SH-SY5Y (cell line): Measurements from ENCODE around the gene GTF2H4.

Experiments used
- GATA2 ChIP-seq: IDR thresholded peaks from 2 replicates; pipeline ENCODE4 v1.6.1; 2011; ENCODE audit warnings: mild to moderate bottlenecking, low read depth, low read length
- GATA3 ChIP-seq: IDR thresholded peaks from 2 replicates; pipeline ENCODE4 v1.6.1; 2011; ENCODE audit warnings: low read depth, mild to moderate bottlenecking, low read length, moderate library complexity

The GTF2H4 gene

DNA sequence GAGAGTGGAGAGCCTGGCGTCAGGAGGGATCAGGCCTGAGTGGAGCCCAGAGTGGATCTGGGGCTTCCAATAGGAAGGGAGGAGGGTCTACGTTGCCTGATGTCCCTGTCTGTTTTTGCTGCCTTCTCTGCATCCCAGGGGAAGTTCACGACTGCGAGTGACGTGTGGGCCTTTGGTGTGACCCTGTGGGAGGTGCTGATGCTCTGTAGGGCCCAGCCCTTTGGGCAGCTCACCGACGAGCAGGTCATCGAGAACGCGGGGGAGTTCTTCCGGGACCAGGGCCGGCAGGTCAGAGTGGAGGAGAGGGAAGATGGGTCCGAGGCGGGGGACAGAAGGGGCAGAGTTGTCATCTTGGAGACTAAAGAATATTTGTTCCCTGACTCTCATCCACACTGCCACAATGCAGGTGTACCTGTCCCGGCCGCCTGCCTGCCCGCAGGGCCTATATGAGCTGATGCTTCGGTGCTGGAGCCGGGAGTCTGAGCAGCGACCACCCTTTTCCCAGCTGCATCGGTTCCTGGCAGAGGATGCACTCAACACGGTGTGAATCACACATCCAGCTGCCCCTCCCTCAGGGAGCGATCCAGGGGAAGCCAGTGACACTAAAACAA lies 9.2 kb upstream of the GTF2H4 start:
- no peak for TF ChIP-seq GATA2
- no peak for TF ChIP-seq GATA3

DNA sequence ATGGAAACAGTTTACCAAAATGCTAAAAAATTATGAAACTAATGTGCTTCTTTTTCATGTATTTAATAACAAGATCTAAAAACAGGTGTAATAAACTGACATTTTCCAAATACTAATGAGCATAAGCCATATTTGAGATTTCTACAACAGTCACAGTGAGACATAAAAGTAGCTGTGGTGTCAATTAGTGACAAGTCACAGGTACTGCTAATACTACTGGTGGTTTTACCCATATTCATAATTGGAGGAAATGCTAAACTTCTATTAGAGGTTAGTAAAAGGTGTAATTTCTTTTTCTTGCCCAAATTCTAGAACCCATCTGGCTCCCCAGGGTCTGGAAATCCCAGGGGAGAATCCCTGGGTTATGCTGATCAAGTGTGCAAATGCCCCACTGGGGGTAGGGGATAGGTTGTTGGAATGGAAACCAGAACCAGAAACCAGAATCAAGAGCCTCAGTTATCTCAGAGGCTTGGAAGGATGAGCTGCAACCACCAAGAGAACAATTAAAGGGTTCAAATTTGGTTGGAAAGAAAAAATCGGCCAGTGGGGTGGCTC lies 7.1 kb upstream of the GTF2H4 start:
- no peak for TF ChIP-seq GATA3
- TF ChIP-seq GATA2: no peak

GRCh38 chr6:30901436-30901835 lies 6.6 kb upstream of the GTF2H4 start:
- TF ChIP-seq GATA2 (no peak), GATA3 (no peak)

DNA sequence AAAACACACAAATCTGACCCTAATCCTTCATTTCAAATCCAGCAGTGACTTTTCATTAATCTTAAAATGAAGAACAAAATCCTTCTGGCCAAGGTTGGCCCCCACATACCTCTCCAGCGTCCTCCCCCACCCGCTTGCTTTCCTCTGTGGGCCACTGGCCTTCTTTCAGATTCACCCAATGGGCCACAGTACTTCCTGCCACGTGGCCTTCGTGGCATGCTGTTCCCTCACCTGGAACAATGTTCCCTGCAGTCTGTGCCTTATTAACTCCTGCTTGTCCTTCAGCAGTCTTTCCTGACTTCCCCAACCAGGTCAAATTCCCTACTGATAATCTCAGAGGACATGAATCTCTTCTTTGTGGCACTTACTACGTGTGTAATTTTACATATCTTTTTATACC lies 5.3 kb upstream of the GTF2H4 start:
- TF ChIP-seq GATA2 (no peak), GATA3 (no peak)

DNA sequence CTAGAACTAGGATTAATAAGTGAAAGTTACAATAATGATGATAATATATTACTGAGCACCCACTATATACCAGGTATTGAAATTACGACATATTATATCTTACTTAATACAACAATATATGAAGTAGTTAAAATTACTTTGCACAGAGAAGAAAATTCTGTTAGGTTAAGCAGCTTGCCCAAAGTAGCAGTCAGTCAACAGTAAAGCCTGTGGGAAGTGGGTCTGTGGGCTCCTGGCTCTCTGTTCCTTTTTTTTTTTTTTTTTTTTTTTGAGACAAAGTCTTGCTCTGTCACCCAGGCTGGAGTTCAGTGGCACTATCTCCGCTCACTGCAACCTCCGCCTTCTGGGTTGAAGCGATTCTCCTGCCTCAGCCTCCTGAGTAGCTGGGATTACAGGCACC lies 4.8 kb upstream of the GTF2H4 start:
- no peak for TF ChIP-seq GATA3

DNA sequence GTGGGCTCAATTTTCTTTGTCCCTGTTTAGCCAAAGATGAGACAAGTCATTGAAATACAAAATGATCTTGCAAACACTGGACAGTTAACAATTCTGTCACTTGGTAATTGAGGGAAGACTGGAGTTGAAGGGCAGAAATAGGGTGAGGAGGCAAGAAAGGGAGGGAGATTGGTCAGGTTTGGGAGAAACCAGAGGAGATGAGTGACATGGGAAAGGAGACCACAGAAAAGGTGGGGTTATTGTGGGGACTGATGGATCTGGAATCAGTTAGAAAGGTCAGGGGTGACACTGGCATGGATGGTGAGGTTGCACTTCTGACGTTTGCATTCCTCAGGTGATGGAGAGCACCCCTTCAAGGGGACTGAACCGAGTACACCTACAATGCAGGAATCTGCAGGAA lies 693 bp downstream of the GTF2H4 start:
- TF ChIP-seq GATA2 (no peak), GATA3 (no peak)

- TF ChIP-seq GATA2: no peak
- TF ChIP-seq GATA3: no peak
These were observed 4.9 kb downstream of the GTF2H4 start for GRCh38 chr6:30912746-30913520.

DNA sequence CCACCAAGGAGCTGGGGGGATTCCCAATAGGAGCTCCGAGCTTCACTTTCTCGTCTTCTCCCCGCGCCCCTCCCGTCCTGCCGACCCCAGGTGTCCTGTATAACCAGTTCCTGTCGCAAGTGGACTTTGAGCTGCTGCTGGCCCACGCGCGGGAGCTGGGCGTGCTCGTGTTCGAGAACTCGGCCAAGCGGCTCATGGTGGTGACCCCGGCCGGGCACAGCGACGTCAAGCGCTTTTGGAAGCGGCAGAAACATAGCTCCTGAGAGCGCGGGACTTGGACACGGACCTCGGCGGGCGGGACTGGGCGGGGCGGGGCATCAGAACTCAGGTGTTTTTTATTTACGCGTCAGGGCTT lies 5.7 kb downstream of the GTF2H4 start:
- TF ChIP-seq GATA2 (no peak), GATA3 (no peak)

- no peak for TF ChIP-seq GATA3
- TF ChIP-seq GATA2: no peak; the same call in 1 of the 2 replicates
These were observed 6.3 kb downstream of the GTF2H4 start, which contains the start of gene VARS2 for GRCh38 chr6:30914076-30914853. TSS of gene VARS2 (plus strand) at chr6:30914238. CDS start at chr6:30914837, 599 bp downstream.

DNA sequence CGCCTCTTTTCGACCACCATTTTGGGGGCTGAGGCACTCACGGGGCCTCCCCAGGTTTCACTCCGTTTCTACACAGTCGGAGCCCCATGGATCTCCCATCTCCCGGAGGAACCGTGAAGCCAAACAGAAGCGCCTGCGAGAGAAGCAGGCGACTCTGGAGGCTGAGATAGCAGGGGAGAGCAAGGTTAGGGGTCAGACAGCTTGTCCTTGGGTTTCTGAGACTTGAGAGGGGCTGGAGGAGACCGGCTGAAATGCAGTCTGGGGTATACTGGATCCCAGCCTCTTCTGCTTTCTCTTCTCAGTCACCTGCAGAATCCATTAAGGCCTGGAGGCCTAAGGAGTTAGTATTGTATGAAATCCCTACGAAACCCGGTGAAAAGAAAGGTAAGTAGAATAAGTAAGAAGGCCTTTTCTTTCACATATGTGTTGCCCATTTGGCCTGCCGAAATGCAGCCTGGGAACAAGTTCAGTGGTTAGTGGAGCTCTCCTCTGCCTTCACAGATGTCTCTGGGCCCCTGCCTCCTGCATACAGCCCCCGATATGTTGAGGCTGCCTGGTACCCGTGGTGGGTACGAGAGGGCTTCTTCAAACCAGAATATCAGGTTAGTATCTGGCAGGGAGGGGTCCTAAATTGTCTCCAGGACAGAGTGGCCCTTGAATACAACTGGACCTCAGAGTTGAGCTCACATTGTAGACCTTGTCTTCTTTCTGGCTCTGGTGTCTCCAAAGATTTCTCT lies 7.0 kb downstream of the GTF2H4 start:
- TF ChIP-seq GATA3 (no peak), GATA2 (no peak)

GRCh38 chr6:30915591-30915946 lies 7.6 kb downstream of the GTF2H4 start:
- TF ChIP-seq GATA3 (no peak), GATA2 (no peak)

DNA sequence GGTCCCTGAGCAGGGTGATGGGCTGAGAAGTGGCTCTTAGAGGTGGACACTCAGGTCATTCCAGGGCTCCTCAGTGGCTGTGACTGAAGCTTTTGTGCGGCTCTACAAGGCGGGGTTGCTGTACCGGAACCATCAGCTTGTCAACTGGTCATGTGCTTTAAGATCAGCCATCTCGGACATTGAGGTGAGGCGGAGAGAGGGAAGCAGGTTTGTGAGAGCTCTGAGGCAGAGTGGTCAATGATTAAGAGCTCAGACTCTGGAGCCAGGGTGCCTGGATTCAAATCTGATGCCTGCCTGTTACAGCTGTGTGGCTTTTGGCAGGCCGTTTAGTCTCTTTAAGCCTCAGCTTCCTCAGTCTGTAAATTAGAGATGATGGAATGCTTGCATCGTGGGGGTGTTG lies 9.0 kb downstream of the GTF2H4 start:
- TF ChIP-seq GATA3 (no peak), GATA2 (no peak)

DNA sequence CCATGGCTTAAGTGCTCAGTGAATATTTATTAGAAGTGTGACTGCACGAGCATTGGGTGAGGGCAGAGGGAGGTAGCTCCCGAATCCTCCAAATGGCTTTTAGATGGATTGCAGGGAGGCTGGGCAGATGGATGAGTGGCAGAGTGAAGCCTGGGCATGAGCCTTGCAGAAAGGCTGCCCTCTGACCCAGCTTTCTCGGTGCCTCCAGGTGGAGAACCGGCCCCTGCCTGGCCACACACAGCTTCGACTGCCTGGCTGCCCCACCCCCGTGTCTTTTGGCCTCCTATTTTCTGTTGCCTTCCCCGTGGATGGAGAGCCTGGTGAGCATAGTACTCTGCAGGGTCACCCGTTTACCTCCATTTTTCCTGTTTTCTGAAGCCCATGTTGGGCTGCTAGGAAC lies 9.5 kb downstream of the GTF2H4 start:
- no peak for TF ChIP-seq GATA3
- no peak for TF ChIP-seq GATA2

GRCh38 chr6:30918670-30919069 lies 10.7 kb downstream of the GTF2H4 start:
- TF ChIP-seq GATA3 (no peak), GATA2 (no peak)
